Measurements from ENCODE around the gene WFDC13.
"Not testable (repeated sequence)": the region's sequence is repeated elsewhere in the genome, so short reads cannot be mapped to it uniquely, and the experiment has no call there.

The WFDC13 gene

GRCh38 chr20:45701873-45702272 lies at the start of gene WFDC13:
TSS of gene WFDC13 (plus strand) at chr20:45702038. CDS start at chr20:45702124, 86 bp downstream.
- DNase-seq: no peak

- DNase-seq: not testable (repeated sequence)
Observed at GRCh38 chr20:45657038-45657437, 44.8 kb upstream of the WFDC13 start.

GRCh38 chr20:45670139-45670538 lies 31.7 kb upstream of the WFDC13 start, which contains the start of gene WFDC11:
TSS of gene WFDC11 (minus strand) at chr20:45670239. CDS start at chr20:45650600, 19,639 bp downstream.
- DNase-seq: no peak

- DNase-seq: no peak
Observed at GRCh38 chr20:45672765-45673164, 29.1 kb upstream of the WFDC13 start.

GRCh38 chr20:45679650-45680049 lies 22.2 kb upstream of the WFDC13 start:
- no peak for DNase-seq

GRCh38 chr20:45685896-45686295 lies 15.9 kb upstream of the WFDC13 start:
- no peak for DNase-seq

GRCh38 chr20:45693346-45693745 lies 8.5 kb upstream of the WFDC13 start:
- not testable (repeated sequence) for DNase-seq

GRCh38 chr20:45695496-45695895 lies 6.3 kb upstream of the WFDC13 start:
- DNase-seq: no peak

- DNase-seq: no peak
Observed at GRCh38 chr20:45701104-45701503, 734 bp upstream of the WFDC13 start.

- no peak for DNase-seq
Observed at GRCh38 chr20:45704969-45705637, 3.3 kb downstream of the WFDC13 start, which contains the start of gene WFDC10B. TSS of gene WFDC10B (minus strand) at chr20:45705019. CDS start at chr20:45685992, 19,027 bp downstream.

GRCh38 chr20:45716141-45716688 lies 14.4 kb downstream of the WFDC13 start:
- not testable (repeated sequence) for DNase-seq

- no peak for DNase-seq
Observed at GRCh38 chr20:45722047-45722446, 20.2 kb downstream of the WFDC13 start, which contains the start of gene SPINT4. TSS of gene SPINT4 (plus strand) at chr20:45722347. CDS start at chr20:45722368, 21 bp downstream.

- no peak for DNase-seq
Observed at GRCh38 chr20:45725134-45725533, 23.3 kb downstream of the WFDC13 start.

- DNase-seq: no peak
Observed at GRCh38 chr20:45727044-45727443, 25.2 kb downstream of the WFDC13 start.

GRCh38 chr20:45732199-45732598 lies 30.4 kb downstream of the WFDC13 start:
- no peak for DNase-seq

- DNase-seq: no peak
Observed at GRCh38 chr20:45735552-45735951, 33.7 kb downstream of the WFDC13 start.

GRCh38 chr20:45735988-45736387 lies 34.1 kb downstream of the WFDC13 start:
- no peak for DNase-seq

- no peak for DNase-seq
Observed at GRCh38 chr20:45742596-45742995, 40.8 kb downstream of the WFDC13 start.

- DNase-seq: no peak
Observed at GRCh38 chr20:45745015-45745414, 43.2 kb downstream of the WFDC13 start.

- DNase-seq: no peak
Observed at GRCh38 chr20:45751721-45752120, 49.9 kb downstream of the WFDC13 start.

- DNase-seq: peak; percentile 88
Observed at GRCh38 chr20:45752746-45753145, 50.9 kb downstream of the WFDC13 start.

GRCh38 chr20:45758096-45758495 lies 56.3 kb downstream of the WFDC13 start:
- no peak for DNase-seq

All from inflammatory macrophage treated with lipopolysaccharide for 4 hours (primary cell).